DND-41 (cell line): ENCODE measurements around the gene UBE3D.

ENCODE experiments used
- ATAC-seq: fragments of 200-7000 bp; cut with Tn5 transposase; 3 replicates; pipeline ENCODE4 v1.9.1; 2021; ENCODE audit warnings: low read depth; ENCODE audit not compliant: insufficient read depth
- DNase-seq: peaks from one replicate; pipeline ENCODE4 v3.0.0-alpha.2; 2020
- H2AFZ ChIP-seq: 2 replicates; pipeline ENCODE4 v1.6.0; 2012; ENCODE audit warnings: low read depth, low read length
- H3K27ac ChIP-seq: 2 replicates; pipeline ENCODE4 v1.5.1; 2012; ENCODE audit warnings: low read length, inconsistent platforms
- H3K27me3 ChIP-seq: fragments of 200-600 bp; sonication (generic); 2 replicates; pipeline ENCODE4 v1.6.0; 2012; ENCODE audit warnings: low read length, mild to moderate bottlenecking, inconsistent platforms; ENCODE audit not compliant: insufficient read depth, poor library complexity
- H3K36me3 ChIP-seq: 2 replicates; pipeline ENCODE4 v1.5.1; 2012; ENCODE audit warnings: low read length, inconsistent platforms; ENCODE audit not compliant: insufficient read depth
- H3K4me1 ChIP-seq: 2 replicates; pipeline ENCODE4 v1.5.1; 2012; ENCODE audit warnings: mild to moderate bottlenecking, low read length; ENCODE audit not compliant: insufficient read depth
- H3K4me2 ChIP-seq: 2 replicates; pipeline ENCODE4 v1.6.0; 2012; ENCODE audit warnings: mild to moderate bottlenecking, moderate library complexity, low read length, inconsistent platforms; ENCODE audit not compliant: insufficient read depth
- H3K4me3 ChIP-seq, 2 experiments: fragments of 200-600 bp in 1 of 2; shearing (Covaris generic) in 1 of 2; 2 replicates each; pipeline ENCODE4 v1.5.1; 2012 to 2016; ENCODE audit warnings: inconsistent platforms in 2 of 2, low read length in 2 of 2, mild to moderate bottlenecking in 2 of 2, low read depth in 1 of 2, moderate library complexity in 1 of 2
- H3K79me2 ChIP-seq: 2 replicates; pipeline ENCODE4 v1.6.0; 2012; ENCODE audit warnings: low read length, inconsistent platforms; ENCODE audit not compliant: insufficient read depth
- H3K9ac ChIP-seq: 2 replicates; pipeline ENCODE4 v1.6.0; 2012; ENCODE audit warnings: low read depth, mild to moderate bottlenecking, inconsistent platforms, low read length, moderate library complexity
- H3K9me3 ChIP-seq: 2 replicates; pipeline ENCODE4 v1.5.1; 2012; ENCODE audit warnings: low read length, moderate library complexity, mild to moderate bottlenecking, inconsistent platforms; ENCODE audit not compliant: insufficient read depth, severe bottlenecking
- H4K20me1 ChIP-seq: 2 replicates; pipeline ENCODE4 v1.6.0; 2012; ENCODE audit warnings: low read length; ENCODE audit not compliant: insufficient read depth
- CTCF ChIP-seq: IDR thresholded peaks from 2 replicates; pipeline ENCODE4 v1.5.1; 2012; ENCODE audit warnings: borderline replicate concordance, low read length, moderate library complexity, mild to moderate bottlenecking; ENCODE audit not compliant: poor library complexity, severe bottlenecking; ENCODE audit errors: extremely low read depth
- EZH2 ChIP-seq: IDR thresholded peaks from 3 replicates; pipeline ENCODE4 v1.6.1; 2012; ENCODE audit warnings: borderline replicate concordance, low read depth, mild to moderate bottlenecking, moderate library complexity, low read length, inconsistent platforms; ENCODE audit not compliant: severe bottlenecking

The UBE3D gene

GRCh38 chr6:82909551-82909950, 156.1 kb downstream of the UBE3D start:
- no peak overlapping the region for H3K4me2 ChIP-seq
- no peak for TF ChIP-seq CTCF
- no peak for TF ChIP-seq EZH2
- H3K4me3 ChIP-seq: no peak overlapping the region
- peaks cover 9% of the 10 kb centered on the region; the same call in 1 of the 2 replicates for H3K36me3 ChIP-seq
- H3K9me3 ChIP-seq: no peaks in the 10 kb centered on the region
- no peaks in the 10 kb centered on the region for H4K20me1 ChIP-seq
- no peak for DNase-seq
- H3K9ac ChIP-seq: no peak overlapping the region
- ATAC-seq: no peak
- no peak overlapping the region for H2AFZ ChIP-seq
- no peaks in the 10 kb centered on the region for H3K27me3 ChIP-seq
- H3K27ac ChIP-seq: no peak overlapping the region
- H3K4me1 ChIP-seq: no peaks in the 10 kb centered on the region
- H3K79me2 ChIP-seq: no peaks in the 10 kb centered on the region

- H3K9me3 ChIP-seq: no peaks in the 10 kb centered on the region
- H3K4me3 ChIP-seq: no peak overlapping the region
- no peak overlapping the region for H3K4me2 ChIP-seq
- no peak overlapping the region for H3K27ac ChIP-seq
- DNase-seq (no peak), ATAC-seq (no peak)
- H2AFZ ChIP-seq: no peak overlapping the region
- no peak overlapping the region for H3K9ac ChIP-seq
- no peaks in the 10 kb centered on the region for H3K27me3 ChIP-seq
- H4K20me1 ChIP-seq: no peaks in the 10 kb centered on the region
- no peaks in the 10 kb centered on the region for H3K4me1 ChIP-seq
- 0 out of 2 replicates have a peak, but pooled peaks cover 4% of the 10 kb centered on the region for H3K36me3 ChIP-seq
- no peaks in the 10 kb centered on the region for H3K79me2 ChIP-seq
- TF ChIP-seq EZH2 (no peak), CTCF (no peak)
These were observed 157.0 kb downstream of the UBE3D start for GRCh38 chr6:82908661-82909060.

- Histone ChIP-seq H3K4me3 (no peak overlapping the region), H4K20me1 (no peaks in the 10 kb centered on the region), H3K36me3 (0 out of 2 replicates have a peak, but pooled peaks cover 4% of the 10 kb centered on the region), H3K27me3 (no peaks in the 10 kb centered on the region), H3K9ac (no peak overlapping the region), H3K9me3 (no peaks in the 10 kb centered on the region), H3K79me2 (no peaks in the 10 kb centered on the region), H2AFZ (no peak overlapping the region), H3K4me2 (no peak overlapping the region), H3K4me1 (no peaks in the 10 kb centered on the region), H3K27ac (no peak overlapping the region)
- ATAC-seq: no peak
- no peak for DNase-seq
- TF ChIP-seq EZH2 (no peak), CTCF (no peak)
These were observed 158.7 kb downstream of the UBE3D start for GRCh38 chr6:82906951-82907350.

GRCh38 chr6:82906489-82906888, 159.2 kb downstream of the UBE3D start:
- no peak overlapping the region for H3K4me3 ChIP-seq
- H3K4me2 ChIP-seq: no peak overlapping the region
- H3K9ac ChIP-seq: no peak overlapping the region
- H2AFZ ChIP-seq: no peak overlapping the region
- H3K4me1 ChIP-seq: no peaks in the 10 kb centered on the region
- no peaks in the 10 kb centered on the region for H4K20me1 ChIP-seq
- TF ChIP-seq EZH2: no peak
- TF ChIP-seq CTCF: no peak
- H3K9me3 ChIP-seq: no peaks in the 10 kb centered on the region
- no peak for DNase-seq
- no peak for ATAC-seq
- no peaks in the 10 kb centered on the region for H3K79me2 ChIP-seq
- no peaks in the 10 kb centered on the region for H3K27me3 ChIP-seq
- H3K36me3 ChIP-seq: 0 out of 2 replicates have a peak, but pooled peaks cover 4% of the 10 kb centered on the region
- H3K27ac ChIP-seq: no peak overlapping the region
